SK-N-SH treated with all-trans-retinoic acid at 6 μM for 48 hours (cell line): ENCODE measurements around the gene TPK1.

Experiments
- CREB5 ChIP-seq: fragments of 250-450 bp; sonication (Bioruptor Pico); IDR thresholded peaks from 2 replicates; pipeline ENCODE4 v1.5.1; 2020; ENCODE audit warnings: low read depth, mild to moderate bottlenecking, moderate library complexity
- CSRNP3 ChIP-seq: fragments of 250-450 bp; sonication (Bioruptor Pico); IDR thresholded peaks from 2 replicates; pipeline ENCODE4 v1.5.1; 2021; ENCODE audit warnings: mild to moderate bottlenecking, moderate library complexity
- ESRRG ChIP-seq: fragments of 250-450 bp; sonication (Bioruptor Pico); IDR thresholded peaks from 2 replicates; pipeline ENCODE4 v1.6.1; 2021; ENCODE audit warnings: mild to moderate bottlenecking
- GLIS3 ChIP-seq: fragments of 250-450 bp; sonication (Bioruptor Pico); IDR thresholded peaks from 2 replicates; pipeline ENCODE4 v1.5.0; 2020; ENCODE audit warnings: mild to moderate bottlenecking, moderate library complexity
- OSR1 ChIP-seq: fragments of 250-450 bp; sonication (Bioruptor Pico); IDR thresholded peaks from 2 replicates; pipeline ENCODE4 v1.8.0; 2022; ENCODE audit warnings: moderate library complexity, mild to moderate bottlenecking, inconsistent platforms
- PATZ1 ChIP-seq: fragments of 250-450 bp; sonication (Bioruptor Pico); IDR thresholded peaks from 2 replicates; pipeline ENCODE4 v1.8.0; 2020; ENCODE audit warnings: mild to moderate bottlenecking, moderate library complexity, borderline replicate concordance
- RARB ChIP-seq: fragments of 250-450 bp; sonication (Bioruptor Pico); IDR thresholded peaks from 2 replicates; pipeline ENCODE4 v1.8.0; 2021; ENCODE audit warnings: mild to moderate bottlenecking, moderate library complexity
- SNAI2 ChIP-seq: fragments of 250-450 bp; sonication (Bioruptor Pico); IDR thresholded peaks from 2 replicates; pipeline ENCODE4 v1.5.0; 2020; ENCODE audit warnings: mild to moderate bottlenecking, moderate library complexity
- ZFP3 ChIP-seq: fragments of 250-450 bp; sonication (Bioruptor Pico); IDR thresholded peaks from 2 replicates; pipeline ENCODE4 v1.5.0; 2020; ENCODE audit warnings: mild to moderate bottlenecking, moderate library complexity
- ZFP30 ChIP-seq: fragments of 450-650 bp; formaldehyde crosslinking; IDR thresholded peaks from 2 replicates; pipeline ENCODE4 v1.5.0; 2022; ENCODE audit warnings: mild to moderate bottlenecking, moderate library complexity
- TF ChIP-seq, protein P1 (sequence below): fragments of 250-450 bp; sonication (Bioruptor Pico); IDR thresholded peaks from 2 replicates; pipeline ENCODE4 v1.5.0; 2020; ENCODE audit warnings: mild to moderate bottlenecking, moderate library complexity
- TF ChIP-seq, protein P2 (sequence below): fragments of 250-450 bp; sonication (Bioruptor Pico); IDR thresholded peaks from 2 replicates; pipeline ENCODE4 v1.8.0; 2021; ENCODE audit warnings: low read depth, mild to moderate bottlenecking, moderate library complexity, borderline replicate concordance

- no peak for TF ChIP-seq ESRRG (CRISPR knock-in tag)
- TF ChIP-seq OSR1 (CRISPR knock-in tag): no peak
- no peak for TF ChIP-seq CREB5 (CRISPR knock-in tag)
- TF ChIP-seq CSRNP3 (CRISPR knock-in tag): no peak
- TF ChIP-seq SNAI2 (CRISPR knock-in tag): no peak
- TF ChIP-seq, protein P1, sequence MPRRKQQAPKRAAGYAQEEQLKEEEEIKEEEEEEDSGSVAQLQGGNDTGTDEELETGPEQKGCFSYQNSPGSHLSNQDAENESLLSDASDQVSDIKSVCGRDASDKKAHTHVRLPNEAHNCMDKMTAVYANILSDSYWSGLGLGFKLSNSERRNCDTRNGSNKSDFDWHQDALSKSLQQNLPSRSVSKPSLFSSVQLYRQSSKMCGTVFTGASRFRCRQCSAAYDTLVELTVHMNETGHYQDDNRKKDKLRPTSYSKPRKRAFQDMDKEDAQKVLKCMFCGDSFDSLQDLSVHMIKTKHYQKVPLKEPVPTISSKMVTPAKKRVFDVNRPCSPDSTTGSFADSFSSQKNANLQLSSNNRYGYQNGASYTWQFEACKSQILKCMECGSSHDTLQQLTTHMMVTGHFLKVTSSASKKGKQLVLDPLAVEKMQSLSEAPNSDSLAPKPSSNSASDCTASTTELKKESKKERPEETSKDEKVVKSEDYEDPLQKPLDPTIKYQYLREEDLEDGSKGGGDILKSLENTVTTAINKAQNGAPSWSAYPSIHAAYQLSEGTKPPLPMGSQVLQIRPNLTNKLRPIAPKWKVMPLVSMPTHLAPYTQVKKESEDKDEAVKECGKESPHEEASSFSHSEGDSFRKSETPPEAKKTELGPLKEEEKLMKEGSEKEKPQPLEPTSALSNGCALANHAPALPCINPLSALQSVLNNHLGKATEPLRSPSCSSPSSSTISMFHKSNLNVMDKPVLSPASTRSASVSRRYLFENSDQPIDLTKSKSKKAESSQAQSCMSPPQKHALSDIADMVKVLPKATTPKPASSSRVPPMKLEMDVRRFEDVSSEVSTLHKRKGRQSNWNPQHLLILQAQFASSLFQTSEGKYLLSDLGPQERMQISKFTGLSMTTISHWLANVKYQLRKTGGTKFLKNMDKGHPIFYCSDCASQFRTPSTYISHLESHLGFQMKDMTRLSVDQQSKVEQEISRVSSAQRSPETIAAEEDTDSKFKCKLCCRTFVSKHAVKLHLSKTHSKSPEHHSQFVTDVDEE (CRISPR knock-in tag): no peak
- no peak for TF ChIP-seq PATZ1 (CRISPR knock-in tag)
- no peak for TF ChIP-seq RARB (CRISPR knock-in tag)
- no peak for TF ChIP-seq GLIS3
- TF ChIP-seq ZFP3 (CRISPR knock-in tag): no peak
- TF ChIP-seq, protein P2, sequence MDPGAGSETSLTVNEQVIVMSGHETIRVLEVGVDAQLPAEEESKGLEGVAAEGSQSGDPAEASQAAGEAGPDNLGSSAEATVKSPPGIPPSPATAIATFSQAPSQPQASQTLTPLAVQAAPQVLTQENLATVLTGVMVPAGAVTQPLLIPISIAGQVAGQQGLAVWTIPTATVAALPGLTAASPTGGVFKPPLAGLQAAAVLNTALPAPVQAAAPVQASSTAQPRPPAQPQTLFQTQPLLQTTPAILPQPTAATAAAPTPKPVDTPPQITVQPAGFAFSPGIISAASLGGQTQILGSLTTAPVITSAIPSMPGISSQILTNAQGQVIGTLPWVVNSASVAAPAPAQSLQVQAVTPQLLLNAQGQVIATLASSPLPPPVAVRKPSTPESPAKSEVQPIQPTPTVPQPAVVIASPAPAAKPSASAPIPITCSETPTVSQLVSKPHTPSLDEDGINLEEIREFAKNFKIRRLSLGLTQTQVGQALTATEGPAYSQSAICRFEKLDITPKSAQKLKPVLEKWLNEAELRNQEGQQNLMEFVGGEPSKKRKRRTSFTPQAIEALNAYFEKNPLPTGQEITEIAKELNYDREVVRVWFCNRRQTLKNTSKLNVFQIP (CRISPR knock-in tag): no peak
- no peak for TF ChIP-seq ZFP30 (CRISPR knock-in tag)
Observed at GRCh38 chr7:144445590-144445989, 390.3 kb downstream of the TPK1 start.
